ENCODE measurements around the gene LPGAT1. TPM values are rescaled to one million over a fixed set of nuclear protein-coding genes. Genes with fewer than 3 reads are reported as not detected.
"Not testable (repeated sequence)": the region's sequence is repeated elsewhere in the genome, so short reads cannot be mapped to it uniquely, and the experiment has no call there.

The LPGAT1 gene
- total RNA-seq, 1 experiment from 2014 or later, result 38.6 TPM

GRCh38 chr1:211735208-211736170 lies 95.1 kb downstream of the LPGAT1 start:
- peak; percentile 100 for DNase-seq (ENCODE audit: low read depth)

GRCh38 chr1:211734791-211735190 lies 95.8 kb downstream of the LPGAT1 start:
- DNase-seq (ENCODE audit: low read depth), result peak; percentile 37

- no peak for DNase-seq (ENCODE audit: low read depth)
These were observed 96.2 kb downstream of the LPGAT1 start for GRCh38 chr1:211734359-211734758.

DNA sequence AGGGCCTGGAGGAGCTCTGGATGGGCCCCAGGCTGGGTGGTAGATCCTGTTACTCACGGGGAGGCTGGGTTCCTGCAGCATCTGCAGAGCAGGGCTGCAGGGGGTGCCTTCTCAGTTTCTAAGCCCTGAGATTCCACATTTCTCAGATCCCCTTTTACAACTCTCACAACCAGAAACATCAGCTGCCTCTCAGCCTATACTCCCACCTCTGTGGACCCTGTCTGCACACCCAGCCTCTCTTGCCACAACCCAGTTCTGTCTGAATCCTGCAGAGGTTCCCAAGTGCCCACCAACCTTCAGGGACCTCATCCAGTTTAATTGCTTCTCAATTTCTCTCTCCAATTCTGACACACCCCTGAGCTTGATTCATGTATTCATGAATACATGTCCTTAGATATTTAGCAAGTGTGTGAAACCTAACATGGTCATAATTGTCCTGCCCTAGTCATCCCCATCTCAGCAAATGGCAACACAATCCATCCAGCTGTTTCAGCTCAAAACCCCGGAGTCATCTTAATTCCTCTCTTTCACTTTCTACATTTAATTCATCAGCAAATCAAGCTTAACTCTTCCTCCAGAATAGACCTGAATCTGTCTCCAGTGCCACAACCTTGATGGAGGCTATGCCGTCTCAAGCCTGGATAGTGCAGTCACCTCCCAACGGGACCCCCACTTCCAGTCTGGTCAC lies 98.1 kb downstream of the LPGAT1 start:
- DNase-seq (ENCODE audit: low read depth), result no peak

DNA sequence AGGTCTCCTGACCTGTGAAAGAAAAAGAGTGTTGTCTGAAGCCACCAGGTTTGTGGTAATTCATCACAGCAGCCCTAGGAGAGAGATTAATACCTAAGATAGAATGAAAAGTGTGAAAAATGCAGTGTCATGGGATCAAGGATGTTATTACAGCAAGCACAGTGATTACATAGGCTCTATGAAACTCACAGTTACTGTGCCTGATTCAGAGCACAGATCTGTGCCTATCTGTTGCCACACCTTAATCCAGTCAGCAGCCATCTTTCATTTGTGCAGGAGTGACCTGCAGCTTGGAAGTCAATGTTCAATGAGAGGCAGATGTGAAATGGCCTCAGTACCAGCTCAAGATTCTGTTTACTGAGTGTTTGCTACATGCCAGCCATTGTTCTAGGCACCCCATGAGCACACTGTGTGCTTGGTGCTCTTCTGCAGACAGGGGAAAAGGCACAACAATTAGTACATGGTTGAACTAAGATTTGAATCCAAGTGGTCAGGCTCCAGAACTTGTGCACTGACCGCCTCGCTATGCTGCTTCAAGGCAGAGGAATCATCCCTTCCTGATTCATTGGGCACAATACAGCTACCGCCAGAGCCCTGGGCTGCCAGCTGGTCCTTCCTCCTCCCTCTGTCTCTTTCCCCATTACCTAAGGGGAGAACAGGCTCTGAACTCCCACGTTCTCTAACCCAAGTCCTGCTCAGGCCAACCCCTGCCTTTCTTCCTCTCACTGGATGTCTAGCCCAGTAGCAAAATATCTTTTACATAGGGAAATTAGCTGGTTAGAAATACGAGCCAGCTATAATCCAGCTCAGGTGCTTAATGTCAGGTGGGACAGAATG lies 98.9 kb downstream of the LPGAT1 start:
- DNase-seq (ENCODE audit: low read depth), result no peak

GRCh38 chr1:211730347-211730746 lies 100.2 kb downstream of the LPGAT1 start:
- DNase-seq (ENCODE audit: low read depth), result no peak

GRCh38 chr1:211729238-211729637 lies 101.3 kb downstream of the LPGAT1 start:
- no peak for DNase-seq (ENCODE audit: low read depth)

GRCh38 chr1:211726467-211726995 lies 104.0 kb downstream of the LPGAT1 start:
- no peak for DNase-seq (ENCODE audit: low read depth)

DNA sequence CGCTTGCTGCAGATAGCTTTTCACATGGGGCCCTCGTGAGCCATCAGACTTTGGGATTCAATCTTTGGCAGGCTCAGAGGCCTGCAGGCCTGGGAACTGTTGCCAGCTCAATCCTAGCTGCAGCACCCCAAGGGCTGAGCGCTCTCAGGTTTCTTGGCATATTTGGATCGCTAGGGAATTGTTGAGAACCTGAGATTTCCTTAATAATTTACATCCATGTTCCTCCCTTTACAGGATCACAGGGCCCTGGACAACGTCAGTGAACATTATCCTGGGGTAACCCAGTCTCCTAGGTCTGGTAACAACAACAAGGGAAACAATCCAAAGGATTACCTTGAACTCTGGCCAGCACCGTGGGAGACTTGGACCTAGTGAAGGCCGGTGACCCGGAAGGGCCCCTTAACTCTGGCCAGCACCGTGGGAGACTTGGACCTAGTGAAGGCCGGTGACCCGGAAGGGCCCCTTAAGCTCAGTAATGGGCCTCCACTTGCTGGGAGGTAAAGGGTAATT lies 105.8 kb downstream of the LPGAT1 start:
- peak; percentile 90 for DNase-seq (ENCODE audit: low read depth)

DNA sequence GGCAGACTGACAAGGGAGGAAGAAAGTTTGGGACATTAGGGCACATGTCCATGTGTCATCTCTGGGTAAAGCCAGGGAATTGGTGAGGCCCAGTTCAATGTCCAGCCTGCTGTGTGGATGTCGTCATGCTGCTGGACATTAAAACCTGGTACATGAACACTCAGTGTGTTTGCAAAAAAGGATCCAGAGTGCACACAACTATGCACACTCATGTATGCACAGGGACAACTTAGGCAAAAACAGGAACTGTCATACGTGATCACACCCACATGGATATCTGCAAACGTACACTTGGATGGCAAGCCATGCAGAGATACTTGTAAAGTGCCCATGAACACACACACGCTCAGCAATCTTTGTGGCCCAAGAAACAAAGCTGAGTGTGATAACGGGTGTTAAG lies 107.3 kb downstream of the LPGAT1 start:
- DNase-seq (ENCODE audit: low read depth), result no peak

GRCh38 chr1:211722277-211723175 lies 108.0 kb downstream of the LPGAT1 start:
- DNase-seq (ENCODE audit: low read depth), result no peak

DNA sequence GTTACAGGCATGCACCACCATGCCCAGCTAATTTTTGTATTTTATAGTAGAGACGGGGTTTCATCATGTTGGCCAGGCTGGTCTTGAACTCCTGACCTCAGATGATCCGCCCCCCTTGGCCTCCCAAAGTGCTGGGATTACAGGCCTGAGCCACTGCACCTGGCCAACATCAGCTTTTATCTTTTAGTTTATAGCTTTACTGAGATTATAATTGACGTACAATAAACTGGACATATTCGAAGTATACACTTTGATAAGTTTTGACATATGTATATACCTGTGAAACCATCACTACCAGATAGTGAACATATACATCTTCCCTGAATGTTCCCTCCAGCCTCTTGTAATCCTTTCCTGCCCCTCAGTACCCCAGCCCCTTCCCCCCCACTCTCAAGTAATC lies 114.0 kb downstream of the LPGAT1 start:
- DNase-seq (ENCODE audit: low read depth), result not testable (repeated sequence)

DNA sequence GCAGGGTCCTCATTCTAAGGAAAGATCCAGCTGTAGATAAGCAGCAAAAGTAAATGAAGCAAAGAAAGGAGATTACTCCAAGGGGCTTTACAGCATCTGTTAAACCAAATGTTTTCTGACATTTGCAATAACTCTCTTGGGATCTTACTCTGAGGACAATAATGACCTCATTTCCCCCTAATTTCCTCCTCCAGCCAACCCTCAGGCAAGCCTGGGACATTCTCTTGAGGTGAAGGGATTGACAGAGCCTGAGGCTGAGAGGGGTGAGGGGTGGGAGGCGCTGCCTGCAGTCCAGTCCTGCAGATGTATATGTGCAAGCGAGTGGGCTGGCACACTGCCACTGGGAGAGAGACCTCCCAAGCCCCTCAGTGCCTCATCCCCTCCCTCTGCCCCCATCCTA lies 114.6 kb downstream of the LPGAT1 start:
- DNase-seq (ENCODE audit: low read depth), result peak; percentile 47

- DNase-seq (ENCODE audit: low read depth), result no peak
These were observed 116.4 kb downstream of the LPGAT1 start for GRCh38 chr1:211714154-211714553.

DNA sequence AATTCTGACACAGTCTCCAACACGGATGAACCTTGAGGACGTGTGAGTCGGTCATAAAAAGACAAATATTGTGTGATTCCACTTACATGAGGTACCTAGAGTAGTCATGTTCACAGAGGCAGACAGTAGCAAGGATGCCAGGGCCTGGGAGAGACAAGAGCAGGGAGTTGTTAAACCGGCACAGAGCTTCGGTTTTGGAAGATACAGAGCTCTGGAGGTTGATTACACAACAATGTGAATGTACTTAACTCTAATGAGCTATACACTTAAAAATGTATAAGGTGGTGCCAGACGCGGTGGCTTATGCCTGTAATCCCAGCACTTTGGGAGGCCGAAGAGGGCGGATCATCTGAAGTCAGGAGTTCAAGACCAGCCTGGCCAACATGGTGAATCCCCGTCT lies 117.3 kb downstream of the LPGAT1 start:
- no peak for DNase-seq (ENCODE audit: low read depth)

DNA sequence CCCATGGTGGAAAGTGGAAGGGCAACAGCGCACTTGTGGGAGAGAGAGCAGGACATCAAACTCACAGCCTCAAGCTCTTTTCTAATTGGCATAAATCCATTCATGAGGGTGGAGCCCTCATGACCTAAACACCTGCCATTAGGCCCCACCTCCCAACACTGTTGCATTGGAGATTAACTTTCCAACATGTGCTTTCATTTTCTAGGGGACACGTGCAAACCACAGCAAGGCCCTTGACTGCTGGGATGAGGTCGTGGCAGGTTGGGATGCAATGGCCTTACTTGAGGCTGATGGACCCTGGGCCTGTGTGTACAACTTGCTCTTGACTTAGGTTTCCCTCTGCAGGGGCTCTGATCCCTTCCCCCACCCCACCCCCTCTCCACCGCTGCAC lies 119.3 kb downstream of the LPGAT1 start:
- peak; percentile 35 for DNase-seq (ENCODE audit: low read depth)

- DNase-seq (ENCODE audit: low read depth), result peak; percentile 29
These were observed 119.8 kb downstream of the LPGAT1 start for GRCh38 chr1:211710566-211711314.

DNA sequence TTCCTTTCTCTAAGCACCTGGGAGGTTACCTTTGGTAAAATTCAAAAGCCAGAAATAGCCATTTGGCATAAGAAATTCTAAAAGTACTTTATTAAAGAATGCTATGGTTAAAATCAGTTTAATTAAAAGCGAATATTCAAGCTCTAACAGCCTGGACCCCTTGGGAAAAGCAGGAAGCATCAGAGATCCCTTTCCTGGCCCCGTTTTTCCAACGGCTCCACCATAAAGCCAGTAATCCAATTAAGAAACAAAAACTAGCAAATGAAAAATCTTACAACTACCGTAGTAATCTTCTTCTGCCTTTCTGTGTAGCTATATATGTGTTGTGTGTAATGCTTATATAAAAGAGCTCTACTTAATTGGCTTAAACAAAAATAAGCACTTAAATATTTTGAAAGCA lies 121.6 kb downstream of the LPGAT1 start:
- DNase-seq (ENCODE audit: low read depth), result no peak

- no peak for DNase-seq (ENCODE audit: low read depth)
These were observed 122.6 kb downstream of the LPGAT1 start for GRCh38 chr1:211708006-211708405.
